ENCODE measurements around the gene BCR. TPM values are rescaled to one million over a fixed set of nuclear protein-coding genes. Genes with fewer than 3 reads are reported as not detected.

The BCR gene
- total and polyA plus RNA-seq, 2 of the 8 experiments (the other 6 are each of a cell fraction or from before 2014, with no cell fraction given): 66.7 to 130 TPM

GRCh38 chr22:23217171-23218052 is 37.1 kb downstream of the BCR start:
- H3K79me2 ChIP-seq (ENCODE audit: control insufficient read depth in 1 of 2, insufficient read depth in 2 of 2, low read length in 2 of 2): peaks cover 34 to 100% of the 10 kb centered on the region in 2 experiments
- no peak overlapping the region for H3K4ac ChIP-seq (replicated peaks; ENCODE audit: insufficient read length, low read depth, low read length)
- H2AFZ ChIP-seq (ENCODE audit: low read length): no peak overlapping the region
- no peak overlapping the region for H2AK5ac ChIP-seq (ENCODE audit: low read depth, low read length)
- ChIA-PET CTCF (ENCODE audit: partially characterized antibody) (interaction anchor here (0.8 to 3.6 kb wide), 7 partner anchors 12 to 53 kb away, joined by 3 to 16 read pairs (median 4); no protein-coding TSS in a partner anchor), POLR2A (ENCODE audit: partially characterized antibody) (interaction anchor here (0.9 to 1.0 kb wide), 3 partner anchors 9 to 24 kb away, joined by 3 to 4 read pairs (median 3); no protein-coding TSS in a partner anchor)
- no peaks in the 10 kb centered on the region for H3K27me3 ChIP-seq (replicated peaks in 1 of 4; ENCODE audit: control insufficient read depth in 3 of 4, extremely low read depth in 1 of 4, insufficient read depth in 3 of 4, low read length in 3 of 4)
- FAIRE-seq (no peak), DNase-seq (ENCODE audit: low read depth in 1 of 2, low spot score in 2 of 2) (no peak)
- H2BK15ac ChIP-seq (ENCODE audit: low read length): 0 out of 2 replicates have a peak overlapping the region, but pooled peaks have one; percentile 12
- peak overlapping the region; percentile 17; the same call in 1 of the 2 replicates for H3K18ac ChIP-seq (ENCODE audit: extremely low read depth, low read length)
- H3K56ac ChIP-seq (replicated peaks; ENCODE audit: insufficient read length, low read depth, low read length): no peak overlapping the region
- H3K4me3 ChIP-seq (ENCODE audit: extremely low read depth in 1 of 4, insufficient read depth in 2 of 4, low read depth in 3 of 4, low read length in 4 of 4): no peak overlapping the region
- H3K14ac ChIP-seq (ENCODE audit: insufficient read length): no peak overlapping the region
- no peaks in the 10 kb centered on the region for H3K9me3 ChIP-seq (ENCODE audit: insufficient read depth in 2 of 2, low read depth in 1 of 2, low read length in 1 of 2)
- no peak overlapping the region for H3K27ac ChIP-seq (ENCODE audit: low read depth, low read length)
- no peak overlapping the region for H2BK120ac ChIP-seq (replicated peaks; ENCODE audit: low read depth, low read length)
- no peak overlapping the region for H2BK12ac ChIP-seq (ENCODE audit: low read depth, low read length)
- no peak overlapping the region for H4K5ac ChIP-seq (ENCODE audit: insufficient read length, low read depth, low read length)
- no peak overlapping the region for H2BK20ac ChIP-seq (ENCODE audit: low read length)
- peaks cover 42 to 68% of the 10 kb centered on the region in 2 experiments for H4K20me1 ChIP-seq (replicated peaks in 1 of 2; ENCODE audit: control insufficient read depth in 1 of 2, insufficient read depth in 2 of 2, low read length in 2 of 2)
- H2BK5ac ChIP-seq (ENCODE audit: low read depth, low read length): no peak overlapping the region
- H3K36me3 ChIP-seq (ENCODE audit: control insufficient read depth in 2 of 4, insufficient read depth in 4 of 4, low read length in 3 of 4): peaks cover 0 to 2% (median 0%) of the 10 kb centered on the region in 4 experiments; a peak in 1 of 8 replicates
- H3K23me2 ChIP-seq (ENCODE audit: low read depth, low read length): no peaks in the 10 kb centered on the region
- H3K4me1 ChIP-seq (replicated peaks in 1 of 4; ENCODE audit: control insufficient read depth in 3 of 4, insufficient read depth in 4 of 4, low read length in 3 of 4): peaks cover 5 to 43% (median 26%) of the 10 kb centered on the region in 4 experiments
- 86% methylated on average over 16 of the region's 16 CpGs; no CpG with 5 or more reads in 1 of the 2 experiments for WGBS, 2 experiments (ENCODE audit: extremely low coverage in 1 of 2, insufficient coverage in 1 of 2, insufficient read length in 1 of 2, insufficient replicate concordance in 2 of 2, low coverage in 1 of 2, low lambda C conversion rate in 2 of 2, missing lambda C conversion rate in 1 of 2)
- H3K9ac ChIP-seq (replicated peaks in 1 of 4; ENCODE audit: extremely low read depth in 1 of 4, low read depth in 3 of 4, low read length in 3 of 4): no peak overlapping the region; a peak in 2 of 7 replicates
- no peak overlapping the region for H4K91ac ChIP-seq (replicated peaks; ENCODE audit: insufficient read length, low read length)
- H3K23ac ChIP-seq (ENCODE audit: insufficient read length): no peak overlapping the region
- no peak overlapping the region for H4K8ac ChIP-seq (ENCODE audit: extremely low read depth, insufficient read depth, low read length)
- H3K79me1 ChIP-seq (ENCODE audit: low read depth, low read length): peaks cover 60% of the 10 kb centered on the region
- no peak overlapping the region for H3K4me2 ChIP-seq (ENCODE audit: insufficient read depth in 1 of 2, low read depth in 2 of 2, low read length in 2 of 2)
- no peak for TF ChIP-seq YY1 (IDR thresholded peaks at IDR 0.05; ENCODE audit: low read depth, low read length)
- no peak for TF ChIP-seq SIX5 (IDR thresholded peaks at IDR 0.05; ENCODE audit: low read depth, low read length)
- no peak for TF ChIP-seq BCL11A (IDR thresholded peaks at IDR 0.05; ENCODE audit: low read depth in 2 of 2, low read length in 2 of 2)
- TF ChIP-seq SUZ12 (IDR thresholded peaks at IDR 0.05; ENCODE audit: low read length): no peak
- no peak for TF ChIP-seq CEBPB (IDR thresholded peaks at IDR 0.05; ENCODE audit: low read depth, low read length)
- TF ChIP-seq RAD21 (IDR thresholded peaks at IDR 0.05 in 1 of 2, conservative IDR thresholded peaks at IDR 0.05 in 1 of 2; ENCODE audit: low read depth in 2 of 2, low read length in 2 of 2): no peak
- TF ChIP-seq CHD1 (IDR thresholded peaks at IDR 0.05; ENCODE audit: low read depth, low read length): no peak
- TF ChIP-seq POLR2AphosphoS5 (IDR thresholded peaks at IDR 0.05; ENCODE audit: low read depth, low read length): no peak
- TF ChIP-seq SRF (IDR thresholded peaks at IDR 0.05; ENCODE audit: low read depth, low read length): no peak
- no peak for TF ChIP-seq USF2 (IDR thresholded peaks at IDR 0.05; ENCODE audit: low read length)
- TF ChIP-seq ZNF274 (IDR thresholded peaks at IDR 0.05; ENCODE audit: borderline replicate concordance, extremely low read depth, low read length): no peak

Measured in H1 (cell line).